ENCODE measurements around the gene FOXI1.
A peak's percentile ranks its signal among the peaks of the same experiment; 100 is the strongest.

Gene FOXI1

GRCh38 chr5:170105642-170106611 lies at the start of gene FOXI1:
FOXI1 (plus strand) TSS chr5:170105897; CDS start chr5:170105958, 61 bp downstream.
- no peak for DNase-seq (ENCODE audit: low read depth, low spot score)

GRCh38 chr5:170056561-170057267 lies 49.0 kb upstream of the FOXI1 start:
- no peak for DNase-seq (ENCODE audit: low read depth, low spot score)

GRCh38 chr5:170057311-170057710 lies 48.4 kb upstream of the FOXI1 start:
- DNase-seq (ENCODE audit: low read depth, low spot score), result no peak

GRCh38 chr5:170059221-170059620 lies 46.5 kb upstream of the FOXI1 start:
- no peak for DNase-seq (ENCODE audit: low read depth, low spot score)

GRCh38 chr5:170067152-170067551 lies 38.5 kb upstream of the FOXI1 start:
- no peak for DNase-seq (ENCODE audit: low read depth, low spot score)

- DNase-seq (ENCODE audit: low read depth, low spot score), result no peak
These were observed 38.0 kb upstream of the FOXI1 start for GRCh38 chr5:170067574-170068170.

- DNase-seq (ENCODE audit: low read depth, low spot score), result no peak
These were observed 36.2 kb upstream of the FOXI1 start for GRCh38 chr5:170069512-170069911.

- DNase-seq (ENCODE audit: low read depth, low spot score), result peak; percentile 62
These were observed 34.9 kb upstream of the FOXI1 start for GRCh38 chr5:170070556-170071412.

GRCh38 chr5:170071748-170072147 lies 33.9 kb upstream of the FOXI1 start:
- no peak for DNase-seq (ENCODE audit: low read depth, low spot score)

GRCh38 chr5:170075696-170076095 lies 30.0 kb upstream of the FOXI1 start:
- no peak for DNase-seq (ENCODE audit: low read depth, low spot score)

- DNase-seq (ENCODE audit: low read depth, low spot score), result peak; percentile 38
These were observed 29.5 kb upstream of the FOXI1 start for GRCh38 chr5:170076211-170076610.

GRCh38 chr5:170076739-170077138 lies 29.0 kb upstream of the FOXI1 start:
- DNase-seq (ENCODE audit: low read depth, low spot score), result no peak

GRCh38 chr5:170077526-170077925 lies 28.2 kb upstream of the FOXI1 start:
- DNase-seq (ENCODE audit: low read depth, low spot score), result no peak

GRCh38 chr5:170078458-170078857 lies 27.2 kb upstream of the FOXI1 start:
- DNase-seq (ENCODE audit: low read depth, low spot score), result no peak

- no peak for DNase-seq (ENCODE audit: low read depth, low spot score)
These were observed 26.8 kb upstream of the FOXI1 start for GRCh38 chr5:170078931-170079330.

GRCh38 chr5:170080217-170080616 lies 25.5 kb upstream of the FOXI1 start:
- no peak for DNase-seq (ENCODE audit: low read depth, low spot score)

GRCh38 chr5:170080786-170081445 lies 24.8 kb upstream of the FOXI1 start:
- no peak for DNase-seq (ENCODE audit: low read depth, low spot score)

GRCh38 chr5:170081616-170082015 lies 24.1 kb upstream of the FOXI1 start:
- DNase-seq (ENCODE audit: low read depth, low spot score), result no peak

GRCh38 chr5:170082701-170083100 lies 23.0 kb upstream of the FOXI1 start:
- DNase-seq (ENCODE audit: low read depth, low spot score), result no peak

GRCh38 chr5:170087168-170087817 lies 18.4 kb upstream of the FOXI1 start:
- DNase-seq (ENCODE audit: low read depth, low spot score), result no peak

Data from astrocyte of the hippocampus (primary cell).